ENCODE measurements around the gene LHPP.

Gene LHPP

DNA sequence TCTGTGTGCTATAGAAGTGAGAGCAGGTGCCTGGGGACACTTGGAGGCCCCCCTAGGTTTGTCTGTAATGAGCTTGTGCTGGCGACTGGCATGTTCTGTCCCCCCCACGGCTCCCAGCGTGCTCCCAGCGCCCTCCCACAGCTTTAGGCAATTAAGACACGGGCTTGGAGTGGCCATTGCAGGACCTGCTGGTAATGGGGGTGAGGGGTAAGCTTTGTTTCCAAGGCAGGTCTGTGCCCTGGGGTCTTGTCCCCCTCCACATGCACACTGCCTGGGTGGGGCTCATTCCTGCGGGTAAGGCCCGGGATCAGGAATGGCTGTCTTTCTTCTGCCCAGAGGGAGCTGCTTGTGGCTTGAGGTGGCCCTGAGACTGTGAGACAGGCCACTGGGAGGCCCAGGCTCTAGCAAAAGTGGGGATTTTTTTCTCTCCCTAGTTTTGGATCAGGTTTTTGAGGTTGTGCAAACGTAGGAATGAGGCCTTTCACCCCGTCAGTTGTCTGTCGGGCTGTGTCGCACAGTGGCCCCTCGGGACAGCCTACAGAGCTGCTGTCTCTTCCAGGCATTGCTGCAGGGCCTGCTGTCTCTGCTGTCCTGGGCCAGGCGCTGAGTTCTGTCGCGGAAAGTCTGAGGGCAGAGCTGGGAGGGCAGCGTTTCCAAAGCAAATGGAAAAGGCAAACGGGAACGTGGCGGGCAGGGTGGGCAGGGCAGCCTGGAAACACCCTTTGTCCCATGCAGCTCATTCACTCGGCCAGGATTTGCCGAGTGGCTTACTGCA is 107.4 kb downstream of the LHPP start:
- no peak for TF ChIP-seq PAX5 (IDR thresholded peaks at IDR 0.05; ENCODE audit: insufficient read depth, low read length, severe bottlenecking)
- no peak for TF ChIP-seq SPI1 (IDR thresholded peaks at IDR 0.05; ENCODE audit: low read depth, low read length)
- TF ChIP-seq POLR2AphosphoS5 (IDR thresholded peaks at IDR 0.05; ENCODE audit: low read depth, low read length), result no peak
- TF ChIP-seq POLR2A (IDR thresholded peaks at IDR 0.05; ENCODE audit: low read depth, low read length), result no peak
- no peak for TF ChIP-seq TAF1 (IDR thresholded peaks at IDR 0.05; ENCODE audit: low read depth, low read length)
- TF ChIP-seq POU2F2 (IDR thresholded peaks at IDR 0.05; ENCODE audit: low read depth, low read length), result no peak
- no peak for FAIRE-seq
- no peak for DNase-seq (ENCODE audit: insufficient read length, low spot score)

DNA sequence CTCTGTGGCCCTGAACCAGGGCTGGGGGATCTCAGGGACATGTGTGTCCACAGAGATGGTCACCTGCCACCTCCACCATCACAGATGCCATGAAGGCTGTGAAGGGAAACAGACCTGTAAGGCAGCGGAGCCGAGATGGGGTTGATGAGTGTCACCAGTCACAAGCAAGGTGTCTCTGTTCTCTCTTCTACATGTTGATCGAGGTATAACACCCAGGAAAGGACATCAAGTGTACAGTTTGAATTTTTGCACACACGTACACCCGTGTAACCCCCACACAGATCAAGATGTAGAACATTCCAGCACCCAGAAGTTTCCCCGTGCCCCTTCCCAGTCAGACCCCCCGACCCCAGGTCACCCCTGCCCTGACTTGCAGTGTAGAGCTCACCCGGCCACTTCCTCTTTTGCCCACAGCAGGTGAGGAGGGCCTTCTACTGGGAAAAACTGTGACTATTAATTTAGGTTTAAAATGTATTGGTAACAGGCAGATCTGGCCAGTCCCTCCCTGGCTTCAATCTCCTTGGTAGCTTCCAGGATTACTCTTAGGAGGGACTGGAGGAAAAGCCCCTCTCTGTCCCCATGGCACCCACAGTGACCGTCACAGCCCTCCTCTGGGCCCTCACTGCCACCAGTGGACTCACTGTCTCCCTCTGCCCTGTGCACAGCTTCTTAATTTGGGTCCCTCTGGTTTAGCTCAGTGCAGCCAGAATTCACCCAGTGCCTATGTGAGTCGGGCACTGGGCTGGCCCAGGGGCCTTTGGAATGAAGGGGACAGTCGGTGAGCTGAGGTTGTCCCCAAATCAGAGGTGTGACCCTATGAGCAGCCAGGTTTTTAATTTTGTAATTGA is 108.2 kb downstream of the LHPP start:
- FAIRE-seq (peak; percentile 66), DNase-seq (ENCODE audit: insufficient read length, low spot score) (no peak)
- TF ChIP-seq POLR2AphosphoS5 (IDR thresholded peaks at IDR 0.05; ENCODE audit: low read depth, low read length), result no peak
- TF ChIP-seq PAX5 (IDR thresholded peaks at IDR 0.05; ENCODE audit: insufficient read depth, low read length, severe bottlenecking), result no peak
- peak; percentile 92 for TF ChIP-seq SPI1 (IDR thresholded peaks at IDR 0.05; ENCODE audit: low read depth, low read length)

- peak; percentile 54 for FAIRE-seq
- no peak for DNase-seq (ENCODE audit: insufficient read length, low spot score)
- TF ChIP-seq POLR2AphosphoS5 (IDR thresholded peaks at IDR 0.05; ENCODE audit: low read depth, low read length) (no peak), POLR2A (IDR thresholded peaks at IDR 0.05; ENCODE audit: low read depth, low read length) (no peak), PAX5 (IDR thresholded peaks at IDR 0.05; ENCODE audit: insufficient read depth, low read length, severe bottlenecking) (no peak), TAF1 (IDR thresholded peaks at IDR 0.05; ENCODE audit: low read depth, low read length) (no peak), SPI1 (IDR thresholded peaks at IDR 0.05; ENCODE audit: low read depth, low read length) (no peak), POU2F2 (IDR thresholded peaks at IDR 0.05; ENCODE audit: low read depth, low read length) (no peak)
Measured at GRCh38 chr10:124570646-124571045, 109.0 kb downstream of the LHPP start.

DNA sequence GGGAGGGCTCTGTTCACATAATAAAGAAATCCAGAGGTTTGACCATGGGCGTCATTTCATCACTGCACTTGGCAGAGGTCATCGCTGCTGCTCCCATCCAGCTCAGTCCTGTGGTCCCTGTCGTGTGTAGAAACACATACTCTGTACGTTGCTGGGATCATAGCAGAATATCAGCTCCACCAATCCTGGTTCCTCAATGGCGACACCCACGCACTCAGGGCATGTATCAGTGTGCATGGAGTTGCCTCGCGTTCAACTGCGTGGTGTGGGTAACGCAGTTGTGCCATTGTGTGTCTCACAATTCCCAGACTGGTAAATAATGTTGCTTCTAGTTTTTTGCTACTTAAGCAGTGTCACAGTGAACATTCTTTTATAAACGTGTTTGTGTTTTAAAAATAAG is 111.1 kb downstream of the LHPP start:
- DNase-seq (ENCODE audit: insufficient read length, low spot score) (no peak), FAIRE-seq (no peak)
- TF ChIP-seq POLR2A (IDR thresholded peaks at IDR 0.05; ENCODE audit: low read depth, low read length) (no peak), POU2F2 (IDR thresholded peaks at IDR 0.05; ENCODE audit: low read depth, low read length) (no peak), SPI1 (IDR thresholded peaks at IDR 0.05; ENCODE audit: low read depth, low read length) (no peak)

DNA sequence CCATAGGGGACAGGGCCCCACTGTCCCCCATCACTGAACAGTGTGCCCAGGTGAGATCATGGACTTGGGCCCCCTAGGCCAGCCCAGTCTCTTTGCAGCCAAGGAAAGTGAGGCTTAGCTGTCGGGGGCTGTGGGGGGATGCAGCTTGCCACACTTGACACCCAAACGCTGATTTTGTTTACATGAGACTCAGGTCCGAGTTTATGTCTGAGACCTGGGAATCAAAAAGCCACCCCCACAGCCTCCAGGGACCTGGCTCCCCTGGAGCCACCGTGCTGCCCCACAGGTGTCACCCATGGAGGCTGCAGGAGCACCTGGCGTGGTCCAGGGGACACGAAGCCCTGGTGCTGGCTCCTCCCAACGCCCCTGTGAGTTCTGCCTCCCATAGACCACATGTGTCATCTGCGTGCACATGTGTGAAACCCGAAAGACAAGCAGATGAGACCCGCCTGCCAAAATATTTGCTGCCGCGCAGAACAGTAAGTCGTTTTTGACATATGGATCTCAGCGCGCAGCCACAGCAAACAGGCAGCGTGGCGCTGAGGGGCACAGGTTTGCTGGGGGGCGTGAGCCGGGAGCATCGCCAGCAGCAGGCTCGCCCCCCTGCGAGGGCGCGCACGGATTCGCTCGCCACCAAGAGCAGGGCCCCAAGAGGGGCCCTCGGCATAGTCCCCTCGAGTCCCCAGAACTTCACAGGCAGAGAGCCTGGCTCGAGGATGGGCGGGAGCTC is 112.3 kb downstream of the LHPP start:
- TF ChIP-seq POLR2AphosphoS5 (IDR thresholded peaks at IDR 0.05; ENCODE audit: low read depth, low read length) (no peak), TAF1 (IDR thresholded peaks at IDR 0.05; ENCODE audit: low read depth, low read length) (no peak), POU2F2 (IDR thresholded peaks at IDR 0.05; ENCODE audit: low read depth, low read length) (no peak), PAX5 (IDR thresholded peaks at IDR 0.05; ENCODE audit: insufficient read depth, low read length, severe bottlenecking) (no peak), SPI1 (IDR thresholded peaks at IDR 0.05; ENCODE audit: low read depth, low read length) (no peak), POLR2A (IDR thresholded peaks at IDR 0.05; ENCODE audit: low read depth, low read length) (no peak)
- DNase-seq (ENCODE audit: insufficient read length, low spot score), result no peak
- no peak for FAIRE-seq

- no peak for DNase-seq (ENCODE audit: insufficient read length, low spot score)
- FAIRE-seq, result no peak
- TF ChIP-seq PAX5 (IDR thresholded peaks at IDR 0.05; ENCODE audit: insufficient read depth, low read length, severe bottlenecking), result no peak
- no peak for TF ChIP-seq SPI1 (IDR thresholded peaks at IDR 0.05; ENCODE audit: low read depth, low read length)
- no peak for TF ChIP-seq TAF1 (IDR thresholded peaks at IDR 0.05; ENCODE audit: low read depth, low read length)
- no peak for TF ChIP-seq POLR2AphosphoS5 (IDR thresholded peaks at IDR 0.05; ENCODE audit: low read depth, low read length)
- no peak for TF ChIP-seq POU2F2 (IDR thresholded peaks at IDR 0.05; ENCODE audit: low read depth, low read length)
- TF ChIP-seq POLR2A (IDR thresholded peaks at IDR 0.05; ENCODE audit: low read depth, low read length), result no peak
Measured at GRCh38 chr10:124574456-124575070, 112.9 kb downstream of the LHPP start.

DNA sequence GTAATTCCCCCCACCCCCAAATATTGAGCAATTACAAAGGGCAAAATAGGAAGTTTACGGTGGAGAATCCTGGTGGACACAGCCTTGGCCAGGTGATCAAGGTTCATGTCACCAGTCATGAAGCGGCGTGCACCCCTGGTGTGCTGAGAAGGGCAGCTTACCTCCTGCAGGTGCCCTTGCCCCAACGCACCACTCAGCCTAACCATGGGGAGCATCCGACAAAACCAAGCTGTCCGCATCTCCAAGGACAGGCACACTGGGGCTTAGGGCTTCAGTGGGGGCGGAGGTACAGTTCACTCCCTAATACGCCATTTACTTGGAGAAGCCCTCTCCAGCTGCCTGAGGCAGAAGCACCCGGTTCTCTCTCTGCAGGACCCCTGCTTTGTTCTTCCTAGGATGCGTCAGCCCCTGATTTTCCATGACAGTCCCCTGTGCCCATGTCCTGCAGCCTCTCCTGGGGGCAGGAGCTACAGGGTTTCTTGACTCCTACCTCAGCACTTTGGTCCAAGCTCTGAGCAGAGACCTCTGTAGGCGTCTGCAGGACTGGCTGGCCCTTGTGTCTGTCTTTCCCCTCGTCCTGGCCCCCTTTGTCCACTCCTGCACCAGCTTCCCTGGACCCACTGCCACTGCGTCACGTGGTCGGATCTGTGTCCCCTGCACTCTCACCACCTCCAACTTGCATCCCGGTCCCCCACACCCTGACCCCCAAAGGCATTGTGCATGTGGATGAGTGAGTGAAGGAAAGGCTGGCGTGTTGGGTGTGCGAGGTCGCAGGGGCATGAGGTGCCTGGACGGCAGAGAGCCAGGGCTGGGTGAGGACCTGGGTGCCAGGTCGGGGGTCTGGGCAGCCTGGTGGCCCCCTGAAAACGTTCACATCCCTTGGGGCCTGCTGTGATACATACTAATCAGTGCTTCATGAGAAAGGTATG is 113.7 kb downstream of the LHPP start:
- DNase-seq (ENCODE audit: insufficient read length, low spot score), result no peak
- no peak for FAIRE-seq
- TF ChIP-seq POU2F2 (IDR thresholded peaks at IDR 0.05; ENCODE audit: low read depth, low read length) (no peak), PAX5 (IDR thresholded peaks at IDR 0.05; ENCODE audit: insufficient read depth, low read length, severe bottlenecking) (no peak), SPI1 (IDR thresholded peaks at IDR 0.05; ENCODE audit: low read depth, low read length) (no peak), POLR2AphosphoS5 (IDR thresholded peaks at IDR 0.05; ENCODE audit: low read depth, low read length) (no peak), POLR2A (IDR thresholded peaks at IDR 0.05; ENCODE audit: low read depth, low read length) (no peak), TAF1 (IDR thresholded peaks at IDR 0.05; ENCODE audit: low read depth, low read length) (no peak)
